ENCODE results near the gene PPM1F. TPM values are rescaled to one million over a fixed set of nuclear protein-coding genes. Genes with fewer than 3 reads are reported as not detected.

The PPM1F gene
- total RNA-seq, 4 donors from 2014 or later, result 22.9 to 78.0 (median 36.8) TPM

- Histone ChIP-seq H3K27me3 (no peaks in the 10 kb centered on the region), H3K4me3 (peak overlapping the region; percentile 56 to 78), H3K36me3 (no peaks in the 10 kb centered on the region), H3K4me1 (peaks cover 0 to 58% (median 29%) of the 10 kb centered on the region in 3 donors), H3K27ac (peak overlapping the region in 3 of 4 donors; percentile 75 to 83 (median 80)), H3K9me3 (no peaks in the 10 kb centered on the region)
- 0% methylated on average over 1 of the region's 29 CpGs; no CpG with 5 or more reads in 1 of the 2 donors for WGBS, 2 donors (ENCODE audit: low coverage in 1 of 2)
- TF ChIP-seq EP300 (IDR thresholded peaks at IDR 0.05) (no peak), POLR2AphosphoS5 (IDR thresholded peaks at IDR 0.05) (no peak), POLR2A (IDR thresholded peaks at IDR 0.05) (no peak), CTCF (IDR thresholded peaks at IDR 0.05) (no peak)
- ATAC-seq, result peak; percentile 26
Observed at GRCh38 chr22:21951931-21952465, 650 bp downstream of the PPM1F start.

GRCh38 chr22:21951062-21951461, 1.6 kb downstream of the PPM1F start:
- Histone ChIP-seq H3K36me3 (peaks cover 0 to 2% of the 10 kb centered on the region in 2 donors), H3K27me3 (no peaks in the 10 kb centered on the region), H3K27ac (peak overlapping the region in 1 of 4 donors; percentile 75), H3K9me3 (no peaks in the 10 kb centered on the region), H3K4me3 (peak overlapping the region in 1 of 2 donors; percentile 78), H3K4me1 (peaks cover 0 to 67% (median 30%) of the 10 kb centered on the region in 3 donors)
- TF ChIP-seq POLR2AphosphoS5 (IDR thresholded peaks at IDR 0.05) (no peak), CTCF (IDR thresholded peaks at IDR 0.05) (no peak), EP300 (IDR thresholded peaks at IDR 0.05) (no peak), POLR2A (IDR thresholded peaks at IDR 0.05) (no peak)
- 80 to 88% methylated on average over 5 to 7 of the region's 7 CpGs for WGBS, 2 donors (ENCODE audit: low coverage in 1 of 2)
- no peak for ATAC-seq

GRCh38 chr22:21949948-21950347, 2.7 kb downstream of the PPM1F start:
- Histone ChIP-seq H3K4me3 (no peak overlapping the region), H3K27me3 (no peaks in the 10 kb centered on the region), H3K4me1 (peaks cover 0 to 77% (median 30%) of the 10 kb centered on the region in 3 donors), H3K27ac (peak overlapping the region in 3 of 4 donors; percentile 59 to 93 (median 71)), H3K36me3 (peaks cover 0 to 13% of the 10 kb centered on the region in 2 donors), H3K9me3 (no peaks in the 10 kb centered on the region)
- TF ChIP-seq EP300 (IDR thresholded peaks at IDR 0.05), result no peak
- no peak for TF ChIP-seq POLR2AphosphoS5 (IDR thresholded peaks at IDR 0.05)
- no peak for TF ChIP-seq CTCF (IDR thresholded peaks at IDR 0.05)
- TF ChIP-seq POLR2A (IDR thresholded peaks at IDR 0.05), result no peak
- ATAC-seq, result no peak
- 88 to 89% methylated on average over 1 of the region's 1 CpG for WGBS, 2 donors (ENCODE audit: low coverage in 1 of 2)

GRCh38 chr22:21949569-21949918, 3.1 kb downstream of the PPM1F start:
- Histone ChIP-seq H3K36me3 (peaks cover 0 to 17% of the 10 kb centered on the region in 2 donors), H3K4me1 (peaks cover 0 to 81% (median 30%) of the 10 kb centered on the region in 3 donors), H3K9me3 (no peaks in the 10 kb centered on the region), H3K4me3 (no peak overlapping the region), H3K27ac (peak overlapping the region in 3 of 4 donors; percentile 59 to 93 (median 71)), H3K27me3 (no peaks in the 10 kb centered on the region)
- 82% methylated on average over 4 of the region's 8 CpGs; no CpG with 5 or more reads in 1 of the 2 donors for WGBS, 2 donors (ENCODE audit: low coverage in 1 of 2)
- no peak for ATAC-seq
- no peak for TF ChIP-seq POLR2A (IDR thresholded peaks at IDR 0.05)
- TF ChIP-seq EP300 (IDR thresholded peaks at IDR 0.05), result no peak
- TF ChIP-seq POLR2AphosphoS5 (IDR thresholded peaks at IDR 0.05), result no peak
- no peak for TF ChIP-seq CTCF (IDR thresholded peaks at IDR 0.05)
